ENCODE data around the gene NR6A1.

Gene NR6A1

GRCh38 chr9:124684169-124684568, 86.9 kb downstream of the NR6A1 start:
- no peak for DNase-seq

GRCh38 chr9:124683043-124683442, 88.1 kb downstream of the NR6A1 start:
- DNase-seq: no peak

DNA sequence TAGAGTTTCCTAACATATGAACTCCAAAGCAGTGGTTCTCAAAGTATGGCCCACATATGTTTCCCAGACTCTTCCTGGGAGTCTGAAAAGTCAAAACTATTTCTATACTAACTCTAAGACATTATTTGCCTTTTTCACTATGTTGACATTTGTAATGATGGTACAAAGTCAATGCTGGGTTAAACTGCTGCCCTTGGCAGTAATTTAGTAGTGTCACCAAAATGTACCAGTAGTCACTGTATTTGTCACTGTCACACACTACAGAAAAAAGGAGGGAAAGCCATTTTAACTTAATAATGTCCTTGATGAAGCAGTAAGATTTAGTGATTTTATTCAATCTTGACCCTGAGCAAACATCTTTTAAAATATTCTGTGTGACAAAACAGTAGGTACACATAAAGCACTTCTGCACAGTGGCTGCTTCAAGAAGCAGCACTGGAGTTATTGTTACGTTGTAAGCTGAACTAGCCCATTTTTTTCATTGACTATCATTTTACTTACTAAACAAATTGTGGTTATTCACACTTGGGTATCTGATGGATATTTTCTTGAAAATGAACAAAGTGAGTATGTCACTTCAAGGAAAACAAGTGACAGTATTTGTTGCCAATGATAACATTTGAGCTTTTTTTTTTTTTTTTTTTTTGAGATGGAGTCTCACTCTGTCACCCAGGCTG, 90.3 kb downstream of the NR6A1 start:
- no peak for DNase-seq

GRCh38 chr9:124680049-124680448, 91.1 kb downstream of the NR6A1 start:
- DNase-seq: no peak

DNA sequence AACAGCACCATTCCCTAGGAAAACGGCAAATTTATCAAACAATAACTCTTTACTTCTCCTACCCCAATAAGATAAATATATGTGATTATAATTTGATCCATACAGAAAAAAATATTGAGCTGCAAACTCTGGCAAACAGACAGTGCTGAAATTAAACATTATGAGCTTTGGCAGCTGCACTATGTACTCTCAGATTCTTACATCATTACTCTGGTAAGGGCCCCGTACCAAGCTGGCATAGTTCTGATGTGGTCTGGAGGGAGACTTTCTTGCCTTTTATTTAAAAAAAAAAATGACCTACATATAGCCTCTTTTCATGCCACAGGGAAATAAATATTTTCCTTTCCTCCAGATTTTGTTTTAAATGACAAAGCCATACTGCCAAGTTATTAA, 95.0 kb downstream of the NR6A1 start:
- DNase-seq: no peak

- no peak for DNase-seq
Observed at GRCh38 chr9:124675261-124676158, 95.6 kb downstream of the NR6A1 start.

- no peak for DNase-seq
Observed at GRCh38 chr9:124674651-124675050, 96.5 kb downstream of the NR6A1 start.

DNA sequence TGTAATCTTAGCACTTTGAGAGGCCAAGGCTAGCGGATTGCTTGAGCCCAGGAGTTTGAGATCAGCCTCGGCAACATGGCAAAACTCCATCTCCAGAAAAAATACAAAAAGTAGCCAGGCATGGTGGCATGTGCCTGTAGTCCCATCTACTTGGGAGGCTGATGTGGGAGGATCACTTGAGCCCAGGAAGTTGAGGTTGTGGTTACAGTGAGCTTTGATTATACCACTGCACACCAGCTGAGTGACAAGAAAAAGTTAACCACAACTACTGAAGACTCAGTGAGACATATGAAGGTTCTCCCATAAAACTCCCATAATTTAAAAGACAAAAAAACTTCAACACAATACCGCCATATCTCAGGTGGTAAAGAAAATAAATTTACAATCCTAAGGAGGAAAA, 98.0 kb downstream of the NR6A1 start:
- no peak for DNase-seq

- no peak for DNase-seq
Observed at GRCh38 chr9:124671861-124672260, 99.2 kb downstream of the NR6A1 start.

DNA sequence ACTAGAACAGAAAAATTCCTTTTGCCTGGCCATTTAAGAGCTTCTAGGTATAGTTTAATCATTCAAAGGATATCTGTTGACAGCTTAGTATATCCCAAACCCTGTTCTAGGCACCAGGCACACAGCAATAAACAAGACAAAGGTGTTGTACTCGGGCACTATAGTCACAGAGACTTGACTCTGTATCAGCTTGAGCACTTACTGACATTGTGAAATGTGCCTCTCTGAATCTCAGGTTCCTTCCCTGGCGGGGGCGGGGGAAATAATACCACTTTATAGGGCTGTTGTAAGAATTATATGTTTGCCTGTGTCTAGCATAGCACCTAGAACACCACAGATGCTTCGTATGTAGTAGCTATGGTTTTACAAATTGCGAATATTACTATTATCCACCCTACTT, 104.5 kb downstream of the NR6A1 start:
- no peak for DNase-seq

DNA sequence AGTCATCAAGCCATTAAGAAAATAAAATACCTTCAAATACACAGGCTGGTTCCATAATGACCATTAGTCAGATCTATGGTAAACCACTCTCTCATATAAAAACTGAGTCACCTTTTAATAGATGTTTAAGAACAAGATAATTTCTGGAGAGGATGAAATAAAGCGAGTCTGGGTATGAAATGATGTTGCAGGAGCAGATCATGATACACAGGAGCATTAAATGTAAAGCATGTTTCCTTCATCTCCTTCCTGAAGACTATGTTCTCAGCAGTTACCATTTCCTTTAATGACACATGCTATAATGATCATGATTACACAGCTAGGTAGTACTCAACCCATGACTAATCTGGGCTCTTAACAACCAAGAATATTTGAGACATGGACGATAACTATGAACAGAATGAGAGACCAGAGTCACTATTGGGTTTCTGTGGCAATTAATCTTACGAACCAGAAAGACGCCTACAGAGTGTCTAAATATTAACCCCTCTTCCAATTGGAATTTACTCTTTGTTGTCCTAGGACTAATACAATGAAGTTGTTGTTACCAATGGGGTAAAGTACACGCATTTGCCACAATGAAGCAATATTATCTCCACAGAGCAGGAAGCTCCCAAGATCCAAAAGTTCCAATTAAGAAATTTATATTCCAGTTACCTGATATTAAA, 105.6 kb downstream of the NR6A1 start:
- DNase-seq: peak; percentile 87

GRCh38 chr9:124664143-124664542, 107.0 kb downstream of the NR6A1 start:
- peak; percentile 11 for DNase-seq

DNA sequence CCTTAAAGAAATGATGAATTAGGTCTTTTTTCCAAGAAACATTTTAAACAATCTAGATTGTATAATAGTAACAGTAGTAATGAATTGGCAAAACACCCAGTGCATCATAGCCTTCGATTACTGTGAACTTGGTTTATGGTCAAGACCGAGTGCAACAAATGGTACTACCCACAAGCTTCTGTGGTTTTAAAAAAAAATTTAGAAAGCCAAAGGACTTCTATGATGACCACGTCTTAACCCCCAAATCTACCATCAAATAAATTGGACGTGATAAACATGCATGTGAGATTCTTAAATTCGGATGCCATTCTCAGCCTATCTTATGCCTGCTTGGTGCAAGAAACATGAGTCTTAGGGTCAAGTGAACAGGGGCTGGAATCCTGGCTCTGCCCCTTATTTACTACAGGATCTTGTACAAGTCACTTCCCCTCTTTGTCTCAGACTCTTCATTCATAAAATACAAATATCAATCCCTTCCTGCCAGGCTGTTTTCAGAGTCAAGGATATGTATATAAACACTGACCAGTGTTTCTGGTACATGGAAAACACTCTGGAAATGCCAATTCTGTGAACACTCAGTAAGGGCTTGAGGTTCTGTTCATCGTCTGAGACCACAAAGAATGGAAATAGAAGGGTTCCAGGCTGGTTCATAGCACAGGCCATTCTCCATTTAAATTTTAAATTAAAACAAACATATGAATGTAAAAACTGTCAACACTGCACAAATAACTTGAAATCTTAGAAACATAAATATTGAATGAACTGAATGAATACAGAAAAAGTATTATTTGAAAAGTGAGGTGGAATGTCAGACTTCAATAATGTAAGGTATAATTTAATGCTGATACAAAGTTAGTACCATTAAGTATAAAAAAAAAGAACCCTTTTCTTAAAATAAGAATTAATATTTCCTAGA, 107.8 kb downstream of the NR6A1 start:
- DNase-seq: no peak

DNA sequence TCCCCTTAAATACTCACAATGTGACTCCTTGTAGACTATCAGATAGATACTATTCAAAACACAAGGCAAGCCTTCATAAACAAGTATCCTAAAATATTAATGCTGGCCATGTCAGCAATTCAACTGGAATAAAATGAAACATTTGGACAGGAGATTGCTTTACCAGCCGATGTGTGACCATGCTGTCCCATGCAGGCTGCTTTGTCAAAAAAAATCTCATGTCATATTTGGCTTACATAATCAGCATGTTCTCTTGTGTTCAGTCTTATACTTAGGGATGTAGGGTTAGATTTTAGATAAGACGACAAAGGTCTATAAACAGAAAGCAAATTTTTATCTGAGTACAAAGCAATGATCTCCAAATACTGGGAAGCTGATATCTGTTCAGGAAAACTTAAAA, 108.5 kb downstream of the NR6A1 start:
- no peak for DNase-seq

GRCh38 chr9:124661271-124661670, 109.8 kb downstream of the NR6A1 start:
- no peak for DNase-seq

GRCh38 chr9:124660341-124660801, 110.7 kb downstream of the NR6A1 start:
- DNase-seq: peak; percentile 72

- DNase-seq: peak; percentile 99
Observed at GRCh38 chr9:124659099-124659659, 111.9 kb downstream of the NR6A1 start.

- DNase-seq: peak; percentile 98
Observed at GRCh38 chr9:124658165-124659017, 112.7 kb downstream of the NR6A1 start.

DNA sequence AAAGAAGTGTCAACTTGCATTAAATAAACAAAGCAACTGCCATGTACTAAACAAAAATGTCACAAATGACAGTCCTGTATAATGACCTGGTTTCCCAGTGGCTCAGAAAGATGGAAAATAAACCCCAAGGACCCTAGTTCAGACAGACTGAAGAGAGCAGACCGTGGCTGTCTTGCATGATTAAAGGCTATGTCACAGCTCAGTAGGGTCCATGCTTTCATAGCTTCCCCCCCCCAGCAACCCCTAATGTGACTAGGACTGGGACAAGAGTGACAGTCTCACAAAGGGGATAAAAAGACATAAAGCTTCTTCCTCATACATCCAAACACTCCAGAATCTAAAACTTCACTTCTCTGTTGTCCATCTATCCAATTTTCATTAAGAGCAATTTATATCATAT, 113.6 kb downstream of the NR6A1 start:
- DNase-seq: no peak

DNA sequence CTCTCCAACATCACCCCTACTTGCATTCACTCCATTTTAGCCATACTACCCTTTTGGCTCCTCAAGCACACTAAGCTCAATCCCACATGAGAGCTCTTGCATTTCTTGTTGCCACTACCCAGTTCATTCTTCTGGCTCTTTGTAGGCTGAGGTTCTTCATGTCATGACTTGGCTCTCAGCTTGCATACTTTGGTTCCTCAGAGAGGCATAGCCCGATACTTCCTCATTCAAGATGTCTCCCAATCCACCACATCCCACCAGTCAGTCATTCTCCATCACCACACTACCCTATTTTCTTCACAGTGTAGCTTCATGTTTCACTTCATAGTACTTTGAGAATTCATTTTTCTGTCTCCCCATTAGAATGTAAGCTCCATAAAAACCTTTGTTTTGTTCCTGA, 116.7 kb downstream of the NR6A1 start:
- peak; percentile 19 for DNase-seq

Measured in fibroblast of skin of right biceps (primary cell).